ENCODE measurements around the gene IL17RD.

IL17RD gene

GRCh38 chr3:57064001-57064400, 101.2 kb downstream of the IL17RD start:
- DNase-seq = no peak

GRCh38 chr3:57063032-57063431, 102.1 kb downstream of the IL17RD start:
- DNase-seq = no peak

GRCh38 chr3:57062101-57062631, 103.0 kb downstream of the IL17RD start:
- peak in 1 of 3 experiments; percentile 4 for DNase-seq

- no peak for DNase-seq
Observed at GRCh38 chr3:57061556-57061955, 103.6 kb downstream of the IL17RD start.

GRCh38 chr3:57060089-57060821, 104.9 kb downstream of the IL17RD start, which contains the start of gene SPATA12:
SPATA12 (plus strand) TSS chr3:57060664; CDS start chr3:57073695, 13,031 bp downstream.
- peak; percentile 1 to 4 (median 2) for DNase-seq

- no peak for DNase-seq
Observed at GRCh38 chr3:57059411-57059810, 105.7 kb downstream of the IL17RD start.

- DNase-seq = no peak
Observed at GRCh38 chr3:57057351-57057750, 107.8 kb downstream of the IL17RD start.

- DNase-seq = no peak
Observed at GRCh38 chr3:57053122-57053521, 112.0 kb downstream of the IL17RD start.

GRCh38 chr3:57052662-57053061, 112.5 kb downstream of the IL17RD start:
- no peak for DNase-seq

GRCh38 chr3:57048728-57049127, 116.4 kb downstream of the IL17RD start:
- peak in 2 of 3 experiments; percentile 40 to 53 for DNase-seq

- peak; percentile 16 to 69 (median 53) for DNase-seq
Observed at GRCh38 chr3:57048052-57048671, 117.0 kb downstream of the IL17RD start.

GRCh38 chr3:57046101-57046765, 118.9 kb downstream of the IL17RD start:
- no peak for DNase-seq

- no peak for DNase-seq
Observed at GRCh38 chr3:57043518-57043917, 121.6 kb downstream of the IL17RD start.

GRCh38 chr3:57041674-57042073, 123.5 kb downstream of the IL17RD start:
- no peak for DNase-seq
